Lung (tissue), 12 donors: ENCODE measurements around the gene ZNF574. TPM values are rescaled to one million over a fixed set of nuclear protein-coding genes. Genes with fewer than 3 reads are reported as not detected.

Source experiments
- ATAC-seq: fragments of 200-7000 bp; cut with Tn5 transposase; one replicate; pipeline ENCODE4 v1.9.1; 2020; ENCODE audit warnings: moderate number of reproducible peaks; ENCODE audit not compliant: insufficient read depth, low FRiP score
- DNase-seq, 3 donors: peaks; one replicate each; pipeline ENCODE4 v3.0.0-alpha.2; 2013 to 2017
- H3K27ac ChIP-seq, 2 donors: one replicate each; pipeline ENCODE4 v1.5.1; 2013; ENCODE audit warnings: mild to moderate bottlenecking in 2 of 2, moderate library complexity in 2 of 2, control low read depth in 1 of 2, inconsistent platforms in 1 of 2, low read depth in 1 of 2, low read length in 1 of 2
- H3K27me3 ChIP-seq, 3 donors: one replicate each; pipeline ENCODE4 v1.5.1; 2013; ENCODE audit warnings: low read length in 2 of 3; ENCODE audit not compliant: control insufficient read depth in 3 of 3, insufficient read depth in 3 of 3
- H3K36me3 ChIP-seq, 4 donors: one replicate each; pipeline ENCODE4 v1.5.1; 2013; ENCODE audit warnings: low read length in 4 of 4, mild to moderate bottlenecking in 1 of 4, moderate library complexity in 1 of 4; ENCODE audit not compliant: control insufficient read depth in 4 of 4, insufficient read depth in 4 of 4
- H3K4me1 ChIP-seq, 5 donors: one replicate each; pipeline ENCODE4 v1.5.1; 2013; ENCODE audit warnings: low read length in 5 of 5, mild to moderate bottlenecking in 2 of 5, moderate library complexity in 1 of 5; ENCODE audit not compliant: control insufficient read depth in 5 of 5, insufficient read depth in 5 of 5
- H3K4me3 ChIP-seq: one replicate; pipeline ENCODE4 v1.5.1; 2013; ENCODE audit warnings: mild to moderate bottlenecking, control low read depth, moderate library complexity
- H3K9ac ChIP-seq, 2 donors: one replicate each; pipeline ENCODE4 v1.5.1; 2013; ENCODE audit warnings: low read length in 2 of 2, control low read depth in 1 of 2; ENCODE audit not compliant: insufficient read depth in 1 of 2
- H3K9me3 ChIP-seq, 4 donors: one replicate each; pipeline ENCODE4 v1.5.1; 2013; ENCODE audit warnings: low read length in 3 of 4, mild to moderate bottlenecking in 1 of 4, moderate library complexity in 1 of 4; ENCODE audit not compliant: control insufficient read depth in 4 of 4, insufficient read depth in 3 of 4
- CTCF ChIP-seq: IDR thresholded peaks from 2 replicates; pipeline ENCODE4 v1.5.1; 2012; ENCODE audit warnings: mild to moderate bottlenecking; ENCODE audit errors: control extremely low read depth, extremely low read depth
- WGBS, 2 donors: extraction: QIAGEN DNeasy Blood & Tissue Kit; methylation state at CpG; one replicate each; pipeline ENCODE4 v1.1.7; 2013; 5-methylcytosine and 5-hydroxymethylcytosine counted together
- polyA plus RNA-seq, 2 donors: library from polyadenylated mRNA; stranded (reverse); fragments of 200-250 nt; gene quantifications; one replicate each; pipeline ENCODE4 v1.2.1, GENCODE V29; 2013
- total RNA-seq, 2 donors: library from RNA; depleted of rRNA in 1 of 2; stranded (reverse); fragments of >200 nt in 1 of 2; gene quantifications; one replicate each; pipeline ENCODE4 v1.2.1, GENCODE V29; 2014 to 2021
- donor health status: control.
- donor health status: control.
- donor health status: Bipolar disorder and iron deficiency.
- donor health status: healthy.
- donor health status: DM: yes; HTN: yes; CAD: no.

ZNF574 gene
- total and polyA plus RNA-seq, 4 donors: 6.8 to 13.7 (median 10.1) TPM

- H3K36me3 ChIP-seq: peaks cover 10 to 36% (median 22%) of the 10 kb centered on the region in 4 donors
- no peak for TF ChIP-seq CTCF
- DNase-seq: no peak
These were observed 4.2 kb downstream of the ZNF574 start for GRCh38 chr19:42079886-42080763.

GRCh38 chr19:42080764-42081375, 4.9 kb downstream of the ZNF574 start:
- 93 to 95% methylated on average over 28 of the region's 28 CpGs for WGBS, 2 donors
- Histone ChIP-seq H3K36me3 (peaks cover 10 to 36% (median 22%) of the 10 kb centered on the region in 4 donors), H3K4me3 (no peak overlapping the region), H3K9me3 (no peaks in the 10 kb centered on the region), H3K9ac (no peak overlapping the region), H3K27me3 (no peaks in the 10 kb centered on the region), H3K27ac (no peak overlapping the region), H3K4me1 (peaks cover 0 to 12% (median 3%) of the 10 kb centered on the region in 5 donors)
- no peak for DNase-seq
- TF ChIP-seq CTCF: no peak
- ATAC-seq: no peak

More at GRCh38 chr19:42079886-42080763, 4.2 kb downstream of the ZNF574 start:
- no peak for ATAC-seq
- 94 to 95% methylated on average over 44 of the region's 44 CpGs for WGBS, 2 donors
- Histone ChIP-seq H3K9me3 (no peaks in the 10 kb centered on the region), H3K9ac (no peak overlapping the region), H3K27ac (no peak overlapping the region), H3K27me3 (no peaks in the 10 kb centered on the region), H3K4me3 (no peak overlapping the region), H3K4me1 (peaks cover 0 to 13% (median 3%) of the 10 kb centered on the region in 5 donors)

- ATAC-seq (no peak), DNase-seq (peak in 2 of 3 donors; percentile 19 to 31)
- 81 to 90% methylated on average over 2 of the region's 2 CpGs for WGBS, 2 donors
- H3K27me3 ChIP-seq: no peaks in the 10 kb centered on the region
- H3K4me1 ChIP-seq: peaks cover 0 to 11% (median 3%) of the 10 kb centered on the region in 5 donors
- H3K4me3 ChIP-seq: no peak overlapping the region
- TF ChIP-seq CTCF: no peak
- no peaks in the 10 kb centered on the region for H3K9me3 ChIP-seq
- no peak overlapping the region for H3K27ac ChIP-seq
- no peak overlapping the region for H3K9ac ChIP-seq
- H3K36me3 ChIP-seq: peaks cover 10 to 36% (median 22%) of the 10 kb centered on the region in 4 donors
These were observed 5.7 kb downstream of the ZNF574 start for GRCh38 chr19:42081584-42082203.
